ENCODE results near the gene TMCC3.

TMCC3 gene

DNA sequence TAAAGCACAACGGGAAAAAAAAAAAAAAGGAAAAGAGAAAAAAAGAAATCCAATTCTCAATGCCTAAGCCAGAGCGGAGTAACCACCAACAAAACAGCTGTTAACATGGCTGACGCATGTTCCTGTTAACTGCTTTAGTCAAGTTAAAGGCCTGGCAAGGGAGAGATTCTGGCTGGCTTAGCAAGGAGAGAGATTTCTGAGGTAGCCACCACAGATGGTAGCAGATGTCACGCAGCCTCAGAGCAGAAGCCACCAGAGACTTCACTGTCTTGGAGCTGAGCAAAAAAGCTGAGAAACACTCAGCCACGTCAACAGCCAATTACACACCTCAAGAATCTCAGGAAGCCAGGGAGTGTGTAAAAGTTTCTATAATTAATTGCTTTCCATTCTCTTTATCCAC, 87.1 kb downstream of the TMCC3 start:
- no peak for DNase-seq (ENCODE audit: low read depth)
- no peak overlapping the region for H3K4me3 ChIP-seq (ENCODE audit: low read depth, low read length)

DNA sequence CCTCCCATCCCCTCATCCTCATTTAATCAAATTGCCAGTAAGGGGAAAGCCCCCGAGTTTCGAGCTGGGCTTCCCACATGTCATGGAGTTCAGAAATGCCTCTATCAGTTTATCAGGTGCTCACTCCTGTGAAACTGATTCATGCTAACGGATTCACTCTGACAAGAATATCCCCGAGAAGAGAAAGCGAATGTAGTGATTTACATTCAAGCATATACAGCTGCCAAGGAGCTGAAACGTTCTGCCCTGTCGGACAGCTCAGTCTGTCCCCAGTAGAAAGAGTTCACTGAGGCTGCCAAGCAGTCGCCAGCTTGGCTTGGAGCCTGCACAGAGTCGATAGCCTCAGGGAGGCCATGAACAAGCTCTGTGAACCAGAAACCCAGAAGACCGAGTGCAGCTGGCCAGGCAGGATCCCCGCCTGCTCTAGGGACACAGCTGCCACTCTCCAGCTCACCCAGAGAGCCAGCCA, 88.4 kb downstream of the TMCC3 start:
- TF ChIP-seq, protein P1, sequence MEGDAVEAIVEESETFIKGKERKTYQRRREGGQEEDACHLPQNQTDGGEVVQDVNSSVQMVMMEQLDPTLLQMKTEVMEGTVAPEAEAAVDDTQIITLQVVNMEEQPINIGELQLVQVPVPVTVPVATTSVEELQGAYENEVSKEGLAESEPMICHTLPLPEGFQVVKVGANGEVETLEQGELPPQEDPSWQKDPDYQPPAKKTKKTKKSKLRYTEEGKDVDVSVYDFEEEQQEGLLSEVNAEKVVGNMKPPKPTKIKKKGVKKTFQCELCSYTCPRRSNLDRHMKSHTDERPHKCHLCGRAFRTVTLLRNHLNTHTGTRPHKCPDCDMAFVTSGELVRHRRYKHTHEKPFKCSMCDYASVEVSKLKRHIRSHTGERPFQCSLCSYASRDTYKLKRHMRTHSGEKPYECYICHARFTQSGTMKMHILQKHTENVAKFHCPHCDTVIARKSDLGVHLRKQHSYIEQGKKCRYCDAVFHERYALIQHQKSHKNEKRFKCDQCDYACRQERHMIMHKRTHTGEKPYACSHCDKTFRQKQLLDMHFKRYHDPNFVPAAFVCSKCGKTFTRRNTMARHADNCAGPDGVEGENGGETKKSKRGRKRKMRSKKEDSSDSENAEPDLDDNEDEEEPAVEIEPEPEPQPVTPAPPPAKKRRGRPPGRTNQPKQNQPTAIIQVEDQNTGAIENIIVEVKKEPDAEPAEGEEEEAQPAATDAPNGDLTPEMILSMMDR (IDR thresholded peaks at IDR 0.05; ENCODE audit: low read depth, low read length, missing control alignments), result no peak
- H3K4me3 ChIP-seq (ENCODE audit: low read depth, low read length), result peak overlapping the region; percentile 10
- DNase-seq (ENCODE audit: low read depth), result peak; percentile 79

More for the DNA sequence above, 87.1 kb downstream of the TMCC3 start:
- TF ChIP-seq, protein P1 (IDR thresholded peaks at IDR 0.05; ENCODE audit: low read depth, low read length, missing control alignments), result no peak

DNA sequence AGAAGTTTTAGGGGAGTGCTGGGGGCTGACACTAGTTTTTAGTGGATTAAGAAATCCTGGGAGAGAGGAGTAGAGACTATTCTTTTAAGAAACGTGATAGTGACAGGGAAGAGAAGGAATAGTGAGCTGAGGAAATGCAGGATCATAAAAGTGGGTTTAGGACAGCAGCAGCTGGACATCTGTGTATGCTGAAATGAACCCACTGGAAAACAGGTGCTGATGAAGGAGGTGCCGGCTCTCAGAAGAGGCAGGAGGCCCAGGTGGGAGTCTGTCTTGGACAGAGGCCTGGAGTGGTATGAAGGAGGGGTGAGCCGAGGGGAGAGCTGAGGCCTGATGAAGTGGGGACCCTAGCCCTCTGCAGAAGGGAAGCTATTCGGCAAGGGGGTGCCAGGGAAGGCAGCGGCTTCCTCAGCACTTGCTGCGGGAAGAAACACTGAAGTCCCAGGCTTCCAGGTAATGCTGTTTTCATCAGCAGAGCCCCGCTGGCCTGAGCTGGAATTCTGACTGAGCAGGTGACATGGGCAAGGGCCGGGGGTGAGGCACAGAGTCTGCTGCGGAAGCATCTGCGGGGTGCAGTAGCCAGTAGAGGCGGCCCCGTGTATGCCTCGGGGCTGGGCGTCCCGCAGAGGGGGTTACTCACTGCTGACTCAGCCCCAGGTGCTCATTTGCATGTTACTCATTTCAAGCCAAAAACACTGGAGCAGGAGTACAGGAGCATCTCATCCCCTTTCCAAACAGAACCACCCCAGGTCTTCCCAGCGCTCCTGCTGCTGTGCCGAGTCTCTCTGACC, 89.7 kb downstream of the TMCC3 start:
- TF ChIP-seq, protein P1 (IDR thresholded peaks at IDR 0.05; ENCODE audit: low read depth, low read length, missing control alignments), result no peak
- DNase-seq (ENCODE audit: low read depth), result peak; percentile 43
- no peak overlapping the region for H3K4me3 ChIP-seq (ENCODE audit: low read depth, low read length)

DNA sequence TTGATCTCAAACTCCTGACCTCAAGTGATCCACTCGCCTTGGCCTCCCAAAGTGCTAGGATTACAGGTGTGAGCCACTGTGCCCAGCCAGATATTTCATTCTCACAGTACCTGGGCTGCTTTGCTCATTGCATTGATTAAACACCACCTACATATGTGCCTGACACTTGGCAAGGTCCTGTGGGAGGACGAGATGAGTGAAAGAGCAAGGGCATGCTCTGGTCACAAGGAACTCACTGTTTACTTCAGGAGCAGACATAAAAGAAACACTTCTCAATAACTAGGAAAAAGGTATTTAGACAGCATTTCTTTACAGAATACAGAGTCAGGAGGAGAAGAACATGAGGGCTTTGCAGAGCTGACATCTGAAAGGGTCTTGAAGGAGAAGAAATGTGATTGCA, 91.7 kb downstream of the TMCC3 start:
- TF ChIP-seq, protein P1 (IDR thresholded peaks at IDR 0.05; ENCODE audit: low read depth, low read length, missing control alignments), result no peak
- DNase-seq (ENCODE audit: low read depth), result no peak
- H3K4me3 ChIP-seq (ENCODE audit: low read depth, low read length), result no peak overlapping the region

DNA sequence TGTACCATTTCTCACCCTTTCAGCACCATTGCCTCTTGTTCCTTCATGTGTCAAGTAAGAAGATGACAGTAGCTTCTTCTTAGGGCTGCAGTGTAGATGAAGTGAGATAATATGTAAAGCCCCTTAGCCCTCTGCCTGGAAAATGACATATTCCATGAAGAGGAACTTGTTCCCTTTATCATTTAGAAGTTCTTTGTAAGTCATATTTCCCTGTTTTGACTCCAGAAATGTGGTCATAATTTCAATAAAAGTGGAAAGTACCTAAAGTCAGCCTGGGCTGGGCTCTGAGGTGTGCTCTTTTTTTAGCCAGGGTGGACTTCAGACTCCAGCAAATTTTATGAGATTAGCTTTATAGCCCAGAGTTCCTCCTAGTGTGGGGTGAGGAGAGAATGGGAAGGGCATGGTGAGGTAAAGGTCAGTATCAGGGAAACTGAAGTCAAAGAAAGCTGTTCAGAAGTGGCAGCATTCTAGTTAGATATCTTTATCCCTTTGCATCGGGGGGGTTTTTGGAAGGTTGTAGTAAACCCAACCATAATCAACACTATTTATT, 92.5 kb downstream of the TMCC3 start:
- no peak for DNase-seq (ENCODE audit: low read depth)
- no peak overlapping the region for H3K4me3 ChIP-seq (ENCODE audit: low read depth, low read length)
- TF ChIP-seq, protein P1 (IDR thresholded peaks at IDR 0.05; ENCODE audit: low read depth, low read length, missing control alignments), result no peak

DNA sequence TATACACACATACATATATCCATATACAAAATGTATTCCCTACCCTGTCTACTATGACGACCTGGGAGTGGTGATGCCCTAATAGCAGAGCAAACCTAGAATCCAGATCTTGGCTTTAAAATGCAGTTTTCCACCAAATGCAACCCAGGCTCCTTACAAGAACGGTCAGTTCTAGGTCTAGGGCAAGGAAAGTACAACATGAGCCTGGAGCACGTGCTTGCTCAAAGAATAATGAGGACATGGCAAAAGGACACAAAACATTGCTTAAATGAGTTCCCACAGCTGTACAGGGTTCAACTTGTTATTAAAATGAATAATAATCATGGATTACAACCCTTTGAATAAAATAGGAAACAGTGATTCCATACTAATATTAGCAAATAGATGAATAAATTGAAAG, 94.7 kb downstream of the TMCC3 start:
- no peak overlapping the region for H3K4me3 ChIP-seq (ENCODE audit: low read depth, low read length)
- no peak for DNase-seq (ENCODE audit: low read depth)
- TF ChIP-seq, protein P1 (IDR thresholded peaks at IDR 0.05; ENCODE audit: low read depth, low read length, missing control alignments), result no peak
